HL-60 (cell line): ENCODE data around the gene RGS10.

Experiments
- POLR2AphosphoS5 ChIP-seq: IDR thresholded peaks from 2 replicates; pipeline ENCODE4 v1.6.1; 2012; ENCODE audit warnings: low read depth
- TF ChIP-seq, protein P1 (sequence below): IDR thresholded peaks from one replicate; pipeline ENCODE4 v1.5.1; 2011; ENCODE audit warnings: low read length, control low read depth, inconsistent platforms; ENCODE audit not compliant: insufficient read depth

DNA sequence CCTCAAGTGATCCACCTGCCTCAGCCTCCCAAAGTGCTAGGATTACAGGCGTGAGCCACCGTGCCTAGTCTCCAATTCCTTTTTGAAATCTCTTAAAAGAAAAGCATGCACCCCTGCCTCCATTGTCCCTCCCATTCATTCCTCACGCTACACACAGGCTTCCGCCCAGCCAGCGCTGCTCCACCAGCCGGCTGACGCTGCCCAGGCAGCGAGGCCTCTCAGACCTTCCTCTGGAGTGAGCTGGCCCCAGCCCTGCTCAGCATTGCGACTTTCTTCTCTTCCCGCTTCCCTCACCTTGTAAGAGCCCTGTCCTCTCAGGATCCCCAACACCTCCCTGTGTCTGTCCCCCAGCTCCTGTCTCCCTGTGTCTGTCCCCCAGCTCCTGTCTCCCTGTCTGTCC, 23.6 kb downstream of the RGS10 start:
- no peak for TF ChIP-seq POLR2AphosphoS5
- TF ChIP-seq, protein P1, sequence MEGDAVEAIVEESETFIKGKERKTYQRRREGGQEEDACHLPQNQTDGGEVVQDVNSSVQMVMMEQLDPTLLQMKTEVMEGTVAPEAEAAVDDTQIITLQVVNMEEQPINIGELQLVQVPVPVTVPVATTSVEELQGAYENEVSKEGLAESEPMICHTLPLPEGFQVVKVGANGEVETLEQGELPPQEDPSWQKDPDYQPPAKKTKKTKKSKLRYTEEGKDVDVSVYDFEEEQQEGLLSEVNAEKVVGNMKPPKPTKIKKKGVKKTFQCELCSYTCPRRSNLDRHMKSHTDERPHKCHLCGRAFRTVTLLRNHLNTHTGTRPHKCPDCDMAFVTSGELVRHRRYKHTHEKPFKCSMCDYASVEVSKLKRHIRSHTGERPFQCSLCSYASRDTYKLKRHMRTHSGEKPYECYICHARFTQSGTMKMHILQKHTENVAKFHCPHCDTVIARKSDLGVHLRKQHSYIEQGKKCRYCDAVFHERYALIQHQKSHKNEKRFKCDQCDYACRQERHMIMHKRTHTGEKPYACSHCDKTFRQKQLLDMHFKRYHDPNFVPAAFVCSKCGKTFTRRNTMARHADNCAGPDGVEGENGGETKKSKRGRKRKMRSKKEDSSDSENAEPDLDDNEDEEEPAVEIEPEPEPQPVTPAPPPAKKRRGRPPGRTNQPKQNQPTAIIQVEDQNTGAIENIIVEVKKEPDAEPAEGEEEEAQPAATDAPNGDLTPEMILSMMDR, result no peak
